H1 (cell line): ENCODE data around the gene MPPE1. TPM values are rescaled to one million over a fixed set of nuclear protein-coding genes. Genes with fewer than 3 reads are reported as not detected.

Experiments used
- CTCF ChIA-PET: fragments of 300-600 bp; sonication (Branson Sonifier 250); formaldehyde crosslinking; loops from one replicate; lab custom pipeline; 2021; ENCODE audit not compliant: partially characterized antibody; lab: Charles Lee
- POLR2A ChIA-PET: fragments of 300-600 bp; sonication (Branson Sonifier 250); formaldehyde crosslinking; loops from one replicate; lab custom pipeline; 2021; ENCODE audit warnings: inconsistent platforms; ENCODE audit not compliant: partially characterized antibody; lab: Charles Lee
- DNase-seq, 2 experiments: peaks; one replicate each; pipeline versions ENCODE4 v3.0.0 to v3.0.0-alpha.2; 2010 to 2022; ENCODE audit warnings: low spot score in 2 of 2, low read depth in 1 of 2, mixed read lengths in 1 of 2
- FAIRE-seq: peaks from 2 replicates; lab custom pipeline; 2011; peaks lifted over from hg19 to GRCh38; lab: Jason Lieb, UNC
- H2AFZ ChIP-seq: 2 replicates; pipeline ENCODE4 v1.8.1; 2012; ENCODE audit warnings: low read length, inconsistent platforms
- H2AK5ac ChIP-seq: 2 replicates; pipeline ENCODE4 v1.6.1; 2013; ENCODE audit warnings: low read depth, low read length
- H2BK120ac ChIP-seq: replicated peaks from 2 replicates; pipeline ENCODE3; 2013; ENCODE audit warnings: low read depth, low read length, inconsistent platforms
- H2BK12ac ChIP-seq: 2 replicates; pipeline ENCODE4 v1.6.1; 2013; ENCODE audit warnings: low read depth, low read length
- H2BK15ac ChIP-seq: 2 replicates; pipeline ENCODE4 v1.6.1; 2013; ENCODE audit warnings: low read length
- H2BK20ac ChIP-seq: 2 replicates; pipeline ENCODE4 v1.6.1; 2013; ENCODE audit warnings: low read length
- H2BK5ac ChIP-seq: 2 replicates; pipeline ENCODE4 v1.6.1; 2013; ENCODE audit warnings: low read depth, low read length
- H3K14ac ChIP-seq: 2 replicates; pipeline ENCODE4 v1.6.1; 2013; ENCODE audit warnings: inconsistent platforms; ENCODE audit not compliant: insufficient read length
- H3K18ac ChIP-seq: 2 replicates; pipeline ENCODE4 v1.6.1; 2013; ENCODE audit warnings: low read length; ENCODE audit errors: extremely low read depth
- H3K23ac ChIP-seq: 2 replicates; pipeline ENCODE4 v1.6.1; 2013; ENCODE audit warnings: inconsistent platforms; ENCODE audit not compliant: insufficient read length
- H3K23me2 ChIP-seq: 2 replicates; pipeline ENCODE4 v1.6.1; 2013; ENCODE audit warnings: low read depth, low read length
- H3K27ac ChIP-seq: 2 replicates; pipeline ENCODE4 v1.6.1; 2011; ENCODE audit warnings: low read depth, low read length, inconsistent platforms
- H3K27me3 ChIP-seq, 4 experiments: replicated peaks in 1 of 4; 1 replicate in 1 of 4; 2 replicates in 3 of 4; pipeline versions ENCODE4 v1.6.1 to v1.8.1; 2011 to 2013; ENCODE audit warnings: low read length in 3 of 4, mild to moderate bottlenecking in 3 of 4, inconsistent platforms in 2 of 4, mixed read lengths in 2 of 4, moderate library complexity in 1 of 4; ENCODE audit not compliant: control insufficient read depth in 3 of 4, insufficient read depth in 3 of 4; ENCODE audit errors: extremely low read depth in 1 of 4
- H3K36me3 ChIP-seq, 4 experiments: 2 replicates each; pipeline versions ENCODE4 v1.6.1 to v1.8.1; 2011 to 2013; ENCODE audit warnings: mild to moderate bottlenecking in 4 of 4, low read length in 3 of 4, moderate library complexity in 2 of 4, control low read depth in 1 of 4, inconsistent platforms in 1 of 4; ENCODE audit not compliant: insufficient read depth in 4 of 4, control insufficient read depth in 2 of 4
- H3K4ac ChIP-seq: replicated peaks from 2 replicates; pipeline ENCODE3; 2013; ENCODE audit warnings: low read length, low read depth, mixed read lengths, inconsistent platforms; ENCODE audit not compliant: insufficient read length
- H3K4me1 ChIP-seq, 4 experiments: replicated peaks in 1 of 4; 1 replicate in 1 of 4; 2 replicates in 3 of 4; pipeline versions ENCODE4 v1.6.1 to v1.8.1; 2011 to 2013; ENCODE audit warnings: low read length in 3 of 4, inconsistent platforms in 2 of 4, mixed read lengths in 1 of 4; ENCODE audit not compliant: insufficient read depth in 4 of 4, control insufficient read depth in 3 of 4
- H3K4me2 ChIP-seq, 2 experiments: 2 replicates each; pipeline versions ENCODE4 v1.6.1 to v1.8.1; 2011 to 2013; ENCODE audit warnings: low read depth in 2 of 2, low read length in 2 of 2, control low read depth in 1 of 2, inconsistent platforms in 1 of 2, mild to moderate bottlenecking in 1 of 2; ENCODE audit not compliant: insufficient read depth in 1 of 2
- H3K4me3 ChIP-seq, 4 experiments: fragments of 200-600, 300-600 bp in 1 of 4; sonication (generic), shearing (Covaris generic), sonication (Bioruptor Twin) in 1 of 4; 2 replicates each; pipeline versions ENCODE4 v1.5.1 to v1.8.1; 2011 to 2016; ENCODE audit warnings: low read length in 4 of 4, low read depth in 3 of 4, control low read depth in 2 of 4, inconsistent platforms in 2 of 4, mild to moderate bottlenecking in 2 of 4, mixed read lengths in 1 of 4, moderate library complexity in 1 of 4; ENCODE audit not compliant: insufficient read depth in 2 of 4; ENCODE audit errors: extremely low read depth in 1 of 4
- H3K56ac ChIP-seq: replicated peaks from 2 replicates; pipeline ENCODE3; 2013; ENCODE audit warnings: low read depth, mild to moderate bottlenecking, mixed read lengths, low read length, inconsistent platforms; ENCODE audit not compliant: insufficient read length
- H3K79me1 ChIP-seq: 2 replicates; pipeline ENCODE4 v1.6.1; 2013; ENCODE audit warnings: low read depth, low read length, control low read depth
- H3K79me2 ChIP-seq, 2 experiments: 2 replicates each; pipeline versions ENCODE4 v1.6.1 to v1.8.1; 2012 to 2013; ENCODE audit warnings: low read length in 2 of 2, mild to moderate bottlenecking in 2 of 2, inconsistent platforms in 1 of 2; ENCODE audit not compliant: insufficient read depth in 2 of 2, control insufficient read depth in 1 of 2
- H3K9ac ChIP-seq, 4 experiments: replicated peaks in 1 of 4; 1 replicate in 1 of 4; 2 replicates in 3 of 4; pipeline versions ENCODE4 v1.6.1 to v1.8.1; 2011 to 2013; ENCODE audit warnings: low read depth in 3 of 4, low read length in 3 of 4, control low read depth in 2 of 4, mild to moderate bottlenecking in 2 of 4, moderate library complexity in 2 of 4, inconsistent platforms in 1 of 4; ENCODE audit errors: extremely low read depth in 1 of 4
- H3K9me3 ChIP-seq, 2 experiments: 2 replicates each; pipeline versions ENCODE4 v1.6.1 to v1.8.1; 2012 to 2013; ENCODE audit warnings: mild to moderate bottlenecking in 2 of 2, moderate library complexity in 2 of 2, control low read depth in 1 of 2, inconsistent platforms in 1 of 2, low read depth in 1 of 2, low read length in 1 of 2, mixed read lengths in 1 of 2; ENCODE audit not compliant: insufficient read depth in 2 of 2
- H4K20me1 ChIP-seq, 2 experiments: replicated peaks in 1 of 2; 2 replicates each; pipeline versions ENCODE3 to v1.8.1; 2011 to 2013; ENCODE audit warnings: inconsistent platforms in 2 of 2, low read length in 2 of 2, mild to moderate bottlenecking in 1 of 2; ENCODE audit not compliant: insufficient read depth in 2 of 2, control insufficient read depth in 1 of 2
- H4K5ac ChIP-seq: 2 replicates; pipeline ENCODE4 v1.6.1; 2013; ENCODE audit warnings: low read length, low read depth, mixed read lengths, inconsistent platforms; ENCODE audit not compliant: insufficient read length
- H4K8ac ChIP-seq: 2 replicates; pipeline ENCODE4 v1.8.0; 2013; ENCODE audit warnings: mild to moderate bottlenecking, moderate library complexity, low read length, inconsistent platforms; ENCODE audit not compliant: insufficient read depth; ENCODE audit errors: extremely low read depth
- H4K91ac ChIP-seq: replicated peaks from 2 replicates; pipeline ENCODE3; 2013; ENCODE audit warnings: low read length, mixed read lengths, inconsistent platforms; ENCODE audit not compliant: insufficient read length
- ASH2L ChIP-seq: fragments of 200-600, 300-600 bp; sonication (generic); IDR thresholded peaks from one replicate; pipeline ENCODE4 v1.7.1; 2017; ENCODE audit warnings: low read length
- EGR1 ChIP-seq: IDR thresholded peaks from 2 replicates; pipeline ENCODE4 v1.6.1; 2011; ENCODE audit warnings: low read depth, low read length, borderline replicate concordance
- JUN ChIP-seq: IDR thresholded peaks from 2 replicates; pipeline ENCODE4 v1.6.1; 2011; ENCODE audit warnings: low read depth, mild to moderate bottlenecking, improper control_type of control experiment, low read length
- MAFK ChIP-seq: IDR thresholded peaks from 2 replicates; pipeline ENCODE4 v1.6.1; 2012; ENCODE audit warnings: low read depth, mild to moderate bottlenecking, improper control_type of control experiment, low read length
- POU5F1 ChIP-seq: IDR thresholded peaks from 2 replicates; pipeline ENCODE4 v1.6.1; 2011; ENCODE audit warnings: low read depth, mild to moderate bottlenecking, low read length, moderate library complexity
- YY1 ChIP-seq: IDR thresholded peaks from 2 replicates; pipeline ENCODE4 v1.6.1; 2011; ENCODE audit warnings: low read depth, mild to moderate bottlenecking, low read length
- WGBS, 2 experiments: shearing (Covaris generic) in 1 of 2; methylation state at CpG; one replicate each; pipeline versions ENCODE4 v1.1.6 to v1.1.7; 2013 to 2015; ENCODE audit warnings: low lambda C conversion rate in 2 of 2, mixed read lengths in 2 of 2, inconsistent platforms in 1 of 2, low coverage in 1 of 2, missing lambda C conversion rate in 1 of 2; ENCODE audit not compliant: insufficient replicate concordance in 2 of 2, insufficient coverage in 1 of 2, insufficient read length in 1 of 2; ENCODE audit errors: extremely low coverage in 1 of 2, missing lambda C conversion rate in 1 of 2; 5-methylcytosine and 5-hydroxymethylcytosine counted together
- polyA plus RNA-seq, 7 experiments: library from polyadenylated mRNA; depleted of rRNA in 3 of 7; stranded (reverse) in 5 of 7; unstranded in 2 of 7; fragments of >200 nt in 5 of 7; fragments of 200-250 nt in 2 of 7; gene quantifications; 1 replicate in 5 of 7; 2 replicates in 1 of 7; 4 replicates in 1 of 7; pipeline versions ENCODE4 v1.2.1 to v1.2.3, GENCODE V29; 2011 to 2013; ENCODE audit warnings: missing spikeins in 2 of 7, mixed read lengths in 2 of 7
- total RNA-seq: library from RNA; stranded (reverse); fragmentation: NEBNext Ultra II Directional; extraction: Animal tissue kit (Norgen Biotek cat#: 25700); gene quantifications from 2 replicates; pipeline ENCODE4 v1.2.1, GENCODE V29; 2021

The MPPE1 gene
- total and polyA plus RNA-seq, 2 of the 8 experiments (the other 6 are each of a cell fraction or from before 2014, with no cell fraction given): 13.7 to 20.9 TPM

DNA sequence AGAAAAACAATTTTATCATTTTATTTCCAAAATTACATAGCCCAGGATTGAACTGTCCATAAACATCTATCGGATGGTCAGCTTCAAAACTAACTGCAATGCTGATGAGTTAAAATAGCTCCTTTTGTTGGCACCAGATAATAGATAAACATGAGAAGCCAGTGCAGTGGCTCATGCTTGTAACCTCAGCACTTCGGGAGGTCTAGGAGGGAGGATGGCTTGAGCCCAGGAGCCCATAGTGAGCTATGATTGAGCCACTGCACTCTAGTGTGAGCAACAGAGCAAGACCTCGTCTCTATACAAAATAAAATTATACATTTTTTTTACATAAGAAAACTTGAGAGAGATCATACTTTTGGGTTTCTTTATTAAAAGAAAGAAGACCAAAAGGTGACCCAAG lies 38.6 kb upstream of the MPPE1 start:
- peak overlapping the region; percentile 55 to 58; a peak in 3 of 4 replicates for H3K4me2 ChIP-seq
- no peak overlapping the region for H2AFZ ChIP-seq
- no peak overlapping the region for H2BK120ac ChIP-seq
- no peak overlapping the region for H3K9ac ChIP-seq
- 66% methylated on average over 3 of the region's 3 CpGs; no CpG with 5 or more reads in 1 of the 2 experiments for WGBS, 2 experiments
- H3K79me2 ChIP-seq: no peaks in the 10 kb centered on the region
- H2BK15ac ChIP-seq: no peak overlapping the region
- H3K14ac ChIP-seq: no peak overlapping the region
- H3K36me3 ChIP-seq: no peaks in the 10 kb centered on the region
- no peak overlapping the region for H3K27ac ChIP-seq
- no peak overlapping the region for H3K18ac ChIP-seq
- H3K9me3 ChIP-seq: no peaks in the 10 kb centered on the region
- H2BK5ac ChIP-seq: no peak overlapping the region; the same call in 1 of the 2 replicates
- no peak overlapping the region for H3K56ac ChIP-seq
- no peak overlapping the region for H4K8ac ChIP-seq
- H3K79me1 ChIP-seq: no peaks in the 10 kb centered on the region
- peak overlapping the region; percentile 18 for H4K5ac ChIP-seq
- H3K27me3 ChIP-seq: no peaks in the 10 kb centered on the region
- CTCF ChIA-PET: interaction anchor here (1.1 to 22.3 kb wide), 7 partner anchors 11 to 92 kb away, joined by 3 to 471 read pairs (median 7); no protein-coding TSS in a partner anchor
- H4K20me1 ChIP-seq: no peaks in the 10 kb centered on the region
- no peaks in the 10 kb centered on the region for H3K23me2 ChIP-seq
- no peak overlapping the region for H4K91ac ChIP-seq
- H3K4ac ChIP-seq: no peak overlapping the region
- H2AK5ac ChIP-seq: no peak overlapping the region
- POLR2A ChIA-PET: interaction anchor here (0.7 to 5.7 kb wide), 11 partner anchors 9 to 196 kb away, joined by 3 to 29 read pairs (median 5); partner anchors contain the start of gene IMPA2
- TF ChIP-seq EGR1 (no peak), ASH2L (no peak), JUN (no peak), MAFK (no peak), YY1 (no peak), POU5F1 (no peak)
- no peak overlapping the region for H3K23ac ChIP-seq
- DNase-seq (no peak), FAIRE-seq (no peak)
- H3K4me1 ChIP-seq: peaks cover 3 to 11% (median 6%) of the 10 kb centered on the region in 4 experiments
- no peak overlapping the region for H2BK20ac ChIP-seq
- H3K4me3 ChIP-seq: peak overlapping the region in 1 of 4 experiments; percentile 59; a peak in 4 of 8 replicates
- H2BK12ac ChIP-seq: no peak overlapping the region
